HG03457 (cell line): ENCODE measurements around the gene PIGN.
"Not testable (repeated sequence)": the region's sequence is repeated elsewhere in the genome, so short reads cannot be mapped to it uniquely, and the experiment has no call there.

Experiments
- ATAC-seq: cut with Tn5 transposase; IDR thresholded peaks from one replicate; pipeline ENCODE4 v1.9.1; 2021; ENCODE audit warnings: moderate number of reproducible peaks; ENCODE audit not compliant: unreplicated experiment

Gene PIGN

GRCh38 chr18:62183578-62184195 is 3.2 kb downstream of the PIGN start:
- ATAC-seq = no peak

DNA sequence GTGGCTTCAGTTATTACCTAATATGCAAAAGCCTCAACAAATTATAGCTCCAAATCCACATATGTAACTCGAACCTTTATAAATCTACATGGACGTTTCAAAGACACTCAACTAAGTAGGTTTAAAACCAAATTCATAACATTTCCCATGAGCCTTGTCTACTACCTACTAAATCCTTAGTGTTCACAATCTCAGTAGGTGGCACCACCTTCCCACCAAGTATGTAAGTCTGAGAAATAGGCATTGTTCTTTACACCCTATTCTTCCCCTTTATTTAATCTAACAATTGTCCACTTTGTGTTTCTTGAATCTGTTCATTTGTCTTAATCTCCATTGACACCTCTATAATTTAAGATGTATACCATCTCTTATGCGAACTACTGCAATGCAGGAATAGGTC is 4.6 kb downstream of the PIGN start:
- ATAC-seq = no peak

DNA sequence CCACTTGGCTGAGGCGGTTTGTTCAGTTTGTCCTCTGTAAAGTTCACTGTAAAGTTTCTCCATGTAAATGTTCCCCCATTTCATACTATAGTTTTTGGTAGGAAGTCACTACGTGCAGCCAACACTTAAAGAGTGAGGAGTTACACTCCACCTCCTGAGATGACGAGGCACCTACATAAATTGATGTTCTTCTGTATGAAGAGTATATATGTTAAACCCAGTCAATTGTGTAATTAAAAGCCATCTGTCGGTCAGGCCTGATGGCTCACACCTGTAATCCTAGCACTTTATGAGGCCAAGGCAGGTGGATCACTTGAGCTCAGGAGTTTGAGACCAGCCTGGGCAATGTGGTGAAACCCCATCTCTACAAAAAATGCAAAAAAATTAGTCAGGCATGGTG is 7.6 kb downstream of the PIGN start:
- ATAC-seq = no peak

GRCh38 chr18:62177271-62177670 is 9.6 kb downstream of the PIGN start:
- ATAC-seq = no peak

GRCh38 chr18:62175521-62175920 is 11.3 kb downstream of the PIGN start:
- no peak for ATAC-seq

DNA sequence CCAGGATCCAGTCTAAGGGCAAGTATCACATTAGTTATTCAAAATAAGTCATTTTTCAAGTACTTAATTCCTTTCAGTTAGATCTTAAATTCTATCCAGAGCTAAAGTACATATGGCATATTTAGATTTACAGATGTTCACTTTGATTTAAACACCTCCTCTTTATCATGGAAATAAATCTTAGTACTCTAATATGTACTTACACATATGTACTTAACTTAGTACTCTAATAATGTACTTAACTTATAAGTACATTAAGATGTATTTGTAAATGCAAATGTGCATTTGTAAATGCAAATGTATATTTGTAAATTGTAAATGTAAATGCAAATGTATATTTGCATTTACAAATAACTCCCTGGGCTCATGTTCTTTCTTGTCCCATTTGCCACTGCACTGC is 14.6 kb downstream of the PIGN start:
- no peak for ATAC-seq

- ATAC-seq = no peak
Observed at GRCh38 chr18:62170857-62171256, 16.0 kb downstream of the PIGN start.

DNA sequence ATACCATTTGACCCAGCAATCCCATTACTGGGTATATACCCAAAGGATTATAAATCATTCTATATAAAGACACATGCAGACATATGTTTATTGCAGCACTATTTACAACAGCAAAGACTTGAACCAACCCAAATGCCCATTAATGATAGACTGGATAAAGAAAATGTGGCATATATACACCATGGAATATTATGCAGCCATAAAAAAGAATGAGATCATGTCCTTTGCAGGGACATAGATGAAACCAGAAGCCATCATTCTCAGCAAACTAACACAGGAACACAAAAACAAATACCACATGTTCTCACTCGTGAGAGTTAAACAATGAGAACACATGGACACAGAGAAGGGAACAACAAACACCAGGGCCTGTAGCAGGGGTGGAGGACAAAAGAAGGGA is 20.3 kb downstream of the PIGN start:
- ATAC-seq = not testable (repeated sequence)

- no peak for ATAC-seq
Observed at GRCh38 chr18:62165583-62165982, 21.3 kb downstream of the PIGN start.

DNA sequence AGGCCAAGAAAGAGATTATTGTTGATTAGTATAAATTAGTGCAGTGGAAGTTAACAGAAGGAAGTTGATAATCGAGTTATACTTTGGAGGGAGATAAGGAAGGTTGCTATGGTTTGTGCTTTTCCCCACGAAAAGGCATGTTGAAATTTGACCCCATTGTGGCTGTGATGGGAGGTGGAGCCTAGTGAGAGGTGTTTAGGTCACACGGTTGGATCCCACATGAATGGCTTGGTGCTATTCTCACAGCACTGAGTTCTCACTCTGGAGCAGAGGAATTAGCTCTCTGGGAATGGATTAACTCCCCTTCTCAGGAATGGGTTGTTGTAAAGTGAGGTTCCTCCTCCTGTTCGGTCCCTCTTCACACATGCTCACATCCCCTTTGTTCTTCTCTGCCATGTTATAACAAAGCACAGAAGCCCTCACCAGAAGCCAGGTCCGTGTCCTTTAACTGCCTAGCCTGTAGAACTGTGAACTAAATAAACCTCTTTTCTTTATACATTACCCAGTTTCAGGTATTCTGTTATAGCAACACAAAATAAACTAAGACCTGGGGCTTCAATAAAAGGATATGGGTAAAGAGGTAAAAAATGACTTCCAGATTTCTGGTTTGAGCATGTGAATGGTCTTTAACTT is 21.9 kb downstream of the PIGN start:
- no peak for ATAC-seq

- no peak for ATAC-seq
Observed at GRCh38 chr18:62164310-62164709, 22.5 kb downstream of the PIGN start.

DNA sequence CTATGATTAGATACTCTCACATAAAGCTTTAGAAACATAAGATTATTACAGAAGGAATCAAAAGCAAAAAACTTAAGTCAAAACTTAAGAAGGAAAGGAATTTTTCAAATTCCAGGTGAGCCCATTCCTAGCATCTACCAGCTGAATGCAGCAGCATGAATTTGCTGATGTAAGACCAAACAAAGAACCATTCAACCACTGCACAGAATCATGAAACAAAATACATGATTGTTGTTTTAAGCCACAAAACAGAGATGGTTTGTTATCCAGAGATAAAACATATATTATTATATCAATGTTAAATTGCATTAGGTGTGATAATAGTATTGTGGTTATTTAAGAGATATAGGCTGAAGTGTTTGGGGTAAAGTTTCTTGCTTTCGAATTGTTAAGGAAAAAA is 29.0 kb downstream of the PIGN start:
- ATAC-seq = no peak

GRCh38 chr18:62152844-62153243 is 34.0 kb downstream of the PIGN start:
- peak; percentile 84 for ATAC-seq

DNA sequence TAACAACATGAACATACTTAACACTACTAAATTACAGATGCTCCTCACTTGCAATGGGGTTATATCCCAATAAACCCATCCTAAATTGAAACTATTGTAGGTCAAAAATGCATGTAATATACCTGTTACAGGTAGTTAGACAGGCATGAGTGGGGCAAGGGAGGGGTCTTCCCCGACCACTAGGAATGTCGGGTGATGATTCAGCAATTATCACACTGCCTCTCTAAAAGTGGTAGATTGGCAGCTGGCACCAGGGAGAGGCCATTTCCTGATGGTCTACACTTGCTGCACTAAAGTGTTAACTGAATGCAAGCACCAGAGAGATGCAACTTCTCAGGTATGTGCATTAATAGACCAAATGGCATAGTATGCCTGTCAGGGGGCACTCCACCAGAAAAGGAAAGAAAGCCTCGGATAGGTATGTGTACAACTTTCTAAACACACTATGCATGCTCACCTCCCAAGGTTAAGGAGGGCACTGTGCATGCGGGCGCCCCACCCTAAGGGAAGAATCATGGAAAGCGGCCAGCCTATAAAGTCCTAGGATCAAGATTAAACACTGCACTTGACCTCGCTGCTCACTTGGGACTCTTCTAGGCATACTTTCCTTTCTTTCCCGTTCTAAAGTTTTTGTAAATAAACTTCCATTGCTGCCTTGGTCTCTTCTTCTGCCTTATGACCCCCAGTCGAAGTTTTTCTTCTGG is 35.6 kb downstream of the PIGN start:
- no peak for ATAC-seq

DNA sequence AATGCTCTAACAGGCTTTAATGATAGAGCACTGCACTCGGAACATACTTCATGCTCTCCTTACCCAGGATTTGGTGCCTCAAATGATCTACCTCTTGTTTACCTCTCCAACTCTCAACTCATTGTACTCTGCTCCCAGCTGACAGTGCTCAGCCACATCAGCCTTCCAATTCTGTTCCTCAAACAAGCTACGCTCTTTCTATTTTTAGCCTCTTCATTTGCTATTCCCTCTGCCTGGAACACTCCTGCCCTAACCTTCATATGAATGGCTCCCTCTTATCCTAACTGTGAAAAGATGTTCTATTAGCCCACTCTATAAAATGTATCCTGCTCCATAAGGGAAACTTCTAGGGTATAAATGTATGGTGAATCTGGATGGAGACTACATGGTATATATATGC is 42.5 kb downstream of the PIGN start:
- no peak for ATAC-seq

DNA sequence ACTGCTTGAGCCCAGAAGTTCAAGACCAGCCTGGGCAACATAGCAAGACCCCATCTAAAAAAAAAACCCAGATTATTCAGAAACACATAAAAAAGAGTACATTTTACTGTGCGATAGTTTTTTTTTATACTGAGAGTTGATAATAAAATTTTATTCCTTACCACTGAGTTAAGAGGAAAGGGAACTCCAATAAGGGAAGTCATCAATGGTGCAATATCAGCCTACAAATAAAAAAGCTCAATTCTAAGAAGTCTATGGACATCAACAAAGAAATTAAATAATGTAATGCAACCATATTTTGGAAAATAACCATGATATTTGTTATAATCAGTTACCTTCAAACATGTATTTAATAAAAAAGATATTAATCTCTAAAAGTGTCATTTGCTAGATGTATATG is 46.6 kb downstream of the PIGN start:
- no peak for ATAC-seq

DNA sequence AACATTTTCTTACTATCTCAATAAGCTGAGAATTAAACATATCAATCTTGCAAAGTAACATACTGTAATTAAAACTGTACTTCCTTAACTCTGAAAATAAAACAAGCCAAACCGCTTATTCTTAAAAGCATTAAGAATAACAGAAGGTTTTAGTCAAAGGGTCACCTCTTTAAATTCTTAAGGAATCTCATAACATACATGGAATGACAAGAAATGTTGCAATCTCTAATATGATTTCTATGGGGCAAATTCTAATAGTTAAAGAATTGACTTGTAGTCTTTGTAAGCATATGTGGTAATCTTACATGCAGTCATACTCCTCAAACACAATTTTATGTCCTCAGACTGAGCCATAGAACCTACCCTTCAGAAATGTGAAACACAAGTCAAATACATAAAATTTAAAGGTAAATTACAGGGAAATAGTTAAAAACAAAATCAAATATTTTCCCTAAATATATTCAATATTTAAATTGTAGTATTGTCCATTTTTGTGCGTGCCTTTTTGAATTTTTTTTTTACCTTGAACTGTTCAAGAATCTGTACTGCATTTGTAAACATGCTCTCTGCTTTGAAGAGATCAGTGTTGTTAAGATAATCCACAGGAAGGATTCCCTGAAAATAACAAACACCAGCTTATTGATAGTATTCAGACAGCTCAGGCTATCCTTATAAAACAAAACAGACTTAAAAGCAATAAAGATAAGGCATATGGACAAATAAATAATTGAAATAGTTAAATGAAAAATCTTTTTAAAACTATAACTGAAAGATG is 48.2 kb downstream of the PIGN start:
- no peak for ATAC-seq

DNA sequence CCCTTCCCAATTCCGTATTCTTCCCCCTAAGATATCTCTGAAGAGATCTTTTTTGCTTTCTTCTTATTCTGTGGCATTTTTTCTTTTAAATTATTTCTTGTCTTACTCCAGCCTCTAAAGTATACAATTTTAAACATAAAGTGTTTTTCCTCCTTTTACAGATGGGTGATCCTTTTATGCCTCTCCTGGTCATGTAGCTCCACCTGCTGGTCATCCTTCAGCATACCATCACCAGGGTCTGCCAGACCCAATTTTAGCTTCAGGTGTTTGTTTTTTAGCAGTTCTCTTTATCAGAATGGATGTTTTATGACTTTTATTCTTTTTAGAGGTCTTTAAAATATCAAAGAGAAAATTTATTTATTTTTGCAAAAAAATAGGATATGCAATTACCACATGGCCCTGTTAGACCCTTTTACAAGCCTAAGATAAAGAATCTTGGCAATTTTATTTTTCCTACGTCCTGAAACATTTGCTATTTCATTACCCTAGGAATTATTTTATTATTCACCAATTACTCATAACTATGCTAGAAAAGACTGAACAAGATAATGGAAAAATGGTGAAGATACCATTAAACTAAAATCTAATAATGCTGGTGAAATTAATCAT is 55.5 kb downstream of the PIGN start:
- ATAC-seq = no peak

DNA sequence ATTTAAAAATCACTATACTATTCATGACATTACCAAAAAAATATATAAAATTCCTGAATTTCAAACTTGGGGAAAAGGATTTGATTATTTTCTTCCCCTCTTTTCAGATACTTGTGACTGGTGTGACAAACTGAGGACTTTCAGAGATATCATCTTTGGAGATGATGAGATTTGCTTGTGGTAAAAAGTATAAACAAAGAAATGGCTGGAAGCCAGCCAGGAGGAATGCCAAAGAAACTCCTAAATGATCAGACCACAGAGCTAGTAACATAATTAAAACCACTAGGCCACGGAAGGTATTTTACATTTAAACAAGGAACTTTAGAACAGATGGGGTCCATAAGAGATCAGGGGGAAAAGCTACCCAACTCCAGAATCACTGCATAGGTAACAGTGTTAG is 58.7 kb downstream of the PIGN start:
- ATAC-seq = no peak

DNA sequence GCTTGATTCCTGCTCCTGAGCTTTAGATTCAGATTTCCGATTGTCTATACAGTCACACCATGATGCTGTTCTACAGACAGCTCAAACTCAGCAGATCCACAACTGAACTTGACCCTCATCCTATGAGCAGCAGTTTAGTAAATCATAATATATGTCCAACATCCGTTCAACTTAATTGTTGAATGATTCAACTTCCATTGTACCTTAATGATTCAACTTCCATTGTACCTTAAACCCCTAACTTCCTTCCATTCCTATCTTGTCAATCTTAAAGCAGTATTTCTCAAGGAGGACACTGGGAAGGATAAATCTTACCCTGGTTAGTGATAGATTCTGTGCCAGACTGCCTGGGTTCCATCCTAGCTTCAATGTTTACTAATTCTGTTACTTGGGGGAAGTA is 60.1 kb downstream of the PIGN start:
- ATAC-seq = no peak

DNA sequence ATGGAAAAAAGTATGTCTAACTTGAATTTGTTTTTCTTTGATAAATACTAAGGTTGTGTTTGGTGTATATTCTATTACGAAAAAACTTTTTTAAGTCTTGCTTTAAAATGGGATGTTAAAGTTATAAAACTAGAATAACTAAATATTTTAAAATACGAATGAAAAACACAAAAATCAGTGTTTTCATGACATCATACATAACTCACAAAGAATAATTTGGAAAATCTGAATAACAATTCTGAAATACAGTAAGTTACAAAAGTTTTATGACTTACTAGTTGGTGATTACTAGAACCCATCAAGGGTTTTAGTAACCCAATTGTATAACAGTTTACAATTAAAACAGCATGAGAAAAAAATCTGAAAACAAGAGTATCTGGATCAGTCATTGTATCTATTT is 61.2 kb downstream of the PIGN start:
- ATAC-seq = no peak
